HFFc6 (cell line): ENCODE data around the gene PEMT. TPM values are rescaled to one million over a fixed set of nuclear protein-coding genes. Genes with fewer than 3 reads are reported as not detected.

ENCODE experiments used
- DNase-seq: peaks from one replicate; pipeline ENCODE4 v3.0.0-alpha.2; 2018
- H3K27ac Mint-ChIP-seq: 2 replicates; pipeline ENCODE4 v1.8.0; 2020; ENCODE audit warnings: mild to moderate bottlenecking, mixed read lengths
- H3K27me3 Mint-ChIP-seq: 2 replicates; pipeline ENCODE4 v1.8.0; 2021; ENCODE audit warnings: mild to moderate bottlenecking, moderate library complexity, mixed read lengths; ENCODE audit not compliant: insufficient read depth
- H3K36me3 Mint-ChIP-seq: 2 replicates; pipeline ENCODE4 v1.8.0; 2021; ENCODE audit warnings: low read depth, mixed read lengths
- H3K4me1 Mint-ChIP-seq: 2 replicates; pipeline ENCODE4 v1.8.0; 2020; ENCODE audit warnings: low read depth, mixed read lengths
- H3K4me3 Mint-ChIP-seq: 2 replicates; pipeline ENCODE4 v1.8.0; 2020; ENCODE audit warnings: mild to moderate bottlenecking, moderate library complexity, mixed read lengths
- H3K9me3 Mint-ChIP-seq: 2 replicates; pipeline ENCODE4 v1.8.0; 2020; ENCODE audit warnings: mild to moderate bottlenecking, mixed read lengths
- total RNA-seq, 6 experiments: library from RNA; stranded (reverse); fragmentation: NEBNext Ultra II Directional; extraction: Animal tissue kit (Norgen Biotek cat#: 25700); gene quantifications; 2 replicates in 1 of 6; 3 replicates in 5 of 6; pipeline ENCODE4 v1.2.3, GENCODE V29; 2021
- TF ChIP-seq, protein P1 (sequence below): fragments of 200-600 bp; sonication (generic); IDR thresholded peaks from 2 replicates; pipeline ENCODE4 v1.5.0; 2021; ENCODE audit warnings: antibody characterized with exemption, mild to moderate bottlenecking

The PEMT gene
- total RNA-seq, 6 experiments from 2014 or later, result 33.0 to 49.2 (median 44.0) TPM

DNA sequence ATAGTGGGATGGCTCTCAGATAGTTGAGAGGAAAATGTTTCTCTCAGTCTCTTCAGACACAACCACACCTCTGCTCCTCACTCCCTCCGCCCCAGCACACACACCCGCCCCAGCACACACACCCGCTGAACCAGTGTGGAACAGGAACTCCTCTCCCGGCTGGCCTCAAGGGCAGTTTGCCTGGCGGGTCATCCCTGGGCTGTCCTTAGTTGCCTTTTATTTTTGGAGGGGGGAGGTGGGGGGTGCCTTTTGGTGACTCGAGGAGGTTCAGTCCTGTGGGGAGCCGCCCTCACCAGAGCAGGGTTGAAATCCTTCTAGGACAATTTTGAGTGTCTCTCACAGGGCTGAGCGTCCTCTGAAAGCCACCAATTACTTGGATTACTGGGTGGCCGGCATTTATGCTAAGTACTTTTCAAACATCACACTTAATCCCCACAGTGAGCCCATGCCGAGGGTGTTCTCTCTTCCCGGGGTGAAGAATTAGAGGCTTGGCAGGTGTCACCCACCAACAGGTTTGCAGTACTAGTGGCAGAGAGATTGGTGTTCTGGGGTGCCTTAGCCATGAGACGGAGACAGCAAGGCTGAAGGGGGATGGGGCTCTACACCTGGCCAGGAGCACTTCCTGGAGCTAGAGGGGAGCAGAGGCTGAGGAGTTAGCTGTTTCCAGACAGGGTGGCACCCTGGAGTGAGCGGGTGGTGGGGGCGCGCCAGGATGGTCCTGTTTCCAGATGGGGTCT, 98.1 kb downstream of the PEMT start:
- no peaks in the 10 kb centered on the region for H3K36me3 Mint-ChIP-seq
- no peaks in the 10 kb centered on the region for H3K9me3 Mint-ChIP-seq
- TF ChIP-seq, protein P1, sequence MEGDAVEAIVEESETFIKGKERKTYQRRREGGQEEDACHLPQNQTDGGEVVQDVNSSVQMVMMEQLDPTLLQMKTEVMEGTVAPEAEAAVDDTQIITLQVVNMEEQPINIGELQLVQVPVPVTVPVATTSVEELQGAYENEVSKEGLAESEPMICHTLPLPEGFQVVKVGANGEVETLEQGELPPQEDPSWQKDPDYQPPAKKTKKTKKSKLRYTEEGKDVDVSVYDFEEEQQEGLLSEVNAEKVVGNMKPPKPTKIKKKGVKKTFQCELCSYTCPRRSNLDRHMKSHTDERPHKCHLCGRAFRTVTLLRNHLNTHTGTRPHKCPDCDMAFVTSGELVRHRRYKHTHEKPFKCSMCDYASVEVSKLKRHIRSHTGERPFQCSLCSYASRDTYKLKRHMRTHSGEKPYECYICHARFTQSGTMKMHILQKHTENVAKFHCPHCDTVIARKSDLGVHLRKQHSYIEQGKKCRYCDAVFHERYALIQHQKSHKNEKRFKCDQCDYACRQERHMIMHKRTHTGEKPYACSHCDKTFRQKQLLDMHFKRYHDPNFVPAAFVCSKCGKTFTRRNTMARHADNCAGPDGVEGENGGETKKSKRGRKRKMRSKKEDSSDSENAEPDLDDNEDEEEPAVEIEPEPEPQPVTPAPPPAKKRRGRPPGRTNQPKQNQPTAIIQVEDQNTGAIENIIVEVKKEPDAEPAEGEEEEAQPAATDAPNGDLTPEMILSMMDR, result no peak
- no peak overlapping the region for H3K27ac Mint-ChIP-seq
- no peak overlapping the region for H3K4me3 Mint-ChIP-seq
- H3K27me3 Mint-ChIP-seq, result peaks cover 5% of the 10 kb centered on the region
- H3K4me1 Mint-ChIP-seq, result peaks cover 12% of the 10 kb centered on the region
- no peak for DNase-seq

DNA sequence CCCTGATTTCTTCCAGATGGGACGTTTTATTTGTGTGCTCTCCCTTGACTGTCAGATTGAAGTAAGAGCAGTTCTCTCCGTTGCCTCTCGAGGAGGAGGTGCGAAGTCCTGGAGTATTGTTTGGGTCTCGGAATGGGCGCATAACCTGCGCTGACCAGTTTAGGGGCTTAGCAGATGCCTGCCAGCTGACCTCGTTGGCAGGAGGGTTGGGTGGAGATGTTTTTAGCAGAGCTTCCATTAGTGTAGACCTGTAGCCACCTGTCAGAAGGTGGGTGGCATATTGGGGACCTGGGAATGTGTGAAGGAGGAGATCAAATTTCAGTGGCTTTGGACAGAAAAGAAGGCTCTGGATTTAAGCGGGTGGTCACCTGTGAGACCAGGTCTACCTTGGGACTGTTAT, 98.9 kb downstream of the PEMT start:
- peaks cover 4% of the 10 kb centered on the region; the same call in 1 of the 2 replicates for H3K27me3 Mint-ChIP-seq
- H3K4me1 Mint-ChIP-seq, result peaks cover 12% of the 10 kb centered on the region
- TF ChIP-seq, protein P1, result no peak
- H3K4me3 Mint-ChIP-seq, result no peak overlapping the region
- H3K36me3 Mint-ChIP-seq, result peaks cover 6% of the 10 kb centered on the region
- no peaks in the 10 kb centered on the region for H3K9me3 Mint-ChIP-seq
- DNase-seq, result no peak
- H3K27ac Mint-ChIP-seq, result no peak overlapping the region

DNA sequence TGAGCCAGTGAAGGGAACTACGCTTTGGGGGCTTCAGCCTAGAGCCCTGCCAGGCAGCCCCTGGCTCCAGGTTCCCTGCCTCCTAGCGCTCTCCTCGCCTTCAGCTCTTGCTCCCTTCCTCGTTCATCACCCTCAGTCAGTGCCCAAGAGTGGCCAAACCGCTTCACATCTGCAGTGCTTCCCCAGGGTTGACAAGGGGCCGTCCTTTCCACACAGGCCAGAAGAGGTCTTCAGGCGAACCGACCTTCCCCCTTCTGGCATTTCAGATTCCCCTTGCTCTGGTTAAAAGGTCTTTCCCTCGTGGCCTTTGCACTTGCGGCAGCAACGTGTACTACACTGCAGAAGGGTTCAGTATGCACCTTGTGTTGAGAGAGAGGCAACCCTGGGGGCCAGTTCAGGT, 99.4 kb downstream of the PEMT start:
- H3K4me3 Mint-ChIP-seq, result no peak overlapping the region
- H3K4me1 Mint-ChIP-seq, result peaks cover 7% of the 10 kb centered on the region
- H3K36me3 Mint-ChIP-seq, result peaks cover 11% of the 10 kb centered on the region

DNA sequence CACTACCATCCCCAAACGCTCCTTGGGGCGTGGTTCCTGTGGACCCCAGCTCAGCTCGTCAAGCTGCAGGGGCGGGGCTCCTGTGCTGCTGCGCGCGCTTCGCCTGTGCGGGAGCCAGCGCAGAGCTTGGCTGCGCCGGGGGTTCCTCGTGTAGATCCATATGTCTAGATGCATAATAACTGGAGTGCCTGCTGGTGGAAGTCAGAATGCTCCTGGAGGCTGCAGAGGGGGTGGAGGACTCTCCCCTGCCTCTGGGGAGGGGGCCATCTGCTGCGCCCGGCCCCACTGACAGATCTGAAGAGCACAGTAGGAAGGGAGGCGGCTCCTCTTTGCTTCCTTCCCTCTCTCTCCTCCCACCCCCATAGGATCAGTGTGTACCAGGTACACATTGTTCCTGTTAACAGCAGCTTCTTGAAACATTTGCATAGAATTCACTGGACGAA, 99.9 kb downstream of the PEMT start:
- Mint-ChIP-seq H3K36me3 (peaks cover 13% of the 10 kb centered on the region), H3K27ac (no peak overlapping the region), H3K9me3 (no peaks in the 10 kb centered on the region), H3K27me3 (peaks cover 4% of the 10 kb centered on the region; the same call in 1 of the 2 replicates), H3K4me3 (no peak overlapping the region), H3K4me1 (peaks cover 6% of the 10 kb centered on the region)
- TF ChIP-seq, protein P1, result no peak
- no peak for DNase-seq

More for the DNA sequence above, 99.4 kb downstream of the PEMT start:
- TF ChIP-seq, protein P1, result no peak
- Mint-ChIP-seq H3K9me3 (no peaks in the 10 kb centered on the region), H3K27ac (no peak overlapping the region), H3K27me3 (peaks cover 4% of the 10 kb centered on the region; the same call in 1 of the 2 replicates)
- DNase-seq, result no peak

DNA sequence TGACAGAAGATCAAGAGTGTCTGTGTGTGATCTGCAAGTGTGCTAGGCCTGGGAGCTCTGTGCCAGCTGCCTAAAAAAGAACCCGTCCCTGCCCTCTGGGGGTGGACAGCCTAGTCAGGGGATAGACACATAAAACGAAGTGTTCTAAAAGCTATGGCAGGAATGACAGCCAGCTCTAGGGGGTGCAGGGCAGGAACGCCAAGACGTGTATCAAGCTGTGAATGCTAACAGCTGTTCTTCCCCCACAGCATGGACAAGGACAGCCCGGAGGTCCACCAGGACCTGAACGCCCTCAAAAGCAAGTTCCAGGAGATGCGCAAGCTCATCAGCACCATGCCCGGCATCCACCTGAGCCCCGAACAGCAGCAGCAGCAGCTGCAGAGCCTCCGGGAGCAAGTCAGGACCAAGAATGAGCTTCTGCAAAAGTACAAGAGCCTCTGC, 100.5 kb downstream of the PEMT start:
- DNase-seq, result no peak
- Mint-ChIP-seq H3K9me3 (no peaks in the 10 kb centered on the region), H3K36me3 (peaks cover 13% of the 10 kb centered on the region), H3K27ac (no peak overlapping the region), H3K4me3 (no peak overlapping the region), H3K4me1 (peaks cover 6% of the 10 kb centered on the region), H3K27me3 (peaks cover 4% of the 10 kb centered on the region; the same call in 1 of the 2 replicates)
- TF ChIP-seq, protein P1, result no peak
